ENCODE results near the gene EDDM13. TPM values are rescaled to one million over a fixed set of nuclear protein-coding genes. Genes with fewer than 3 reads are reported as not detected.

EDDM13 gene
- total and polyA plus RNA-seq, 2 of the 13 experiments (the other 11 are each of a cell fraction or from before 2014, with no cell fraction given): not detected

DNA sequence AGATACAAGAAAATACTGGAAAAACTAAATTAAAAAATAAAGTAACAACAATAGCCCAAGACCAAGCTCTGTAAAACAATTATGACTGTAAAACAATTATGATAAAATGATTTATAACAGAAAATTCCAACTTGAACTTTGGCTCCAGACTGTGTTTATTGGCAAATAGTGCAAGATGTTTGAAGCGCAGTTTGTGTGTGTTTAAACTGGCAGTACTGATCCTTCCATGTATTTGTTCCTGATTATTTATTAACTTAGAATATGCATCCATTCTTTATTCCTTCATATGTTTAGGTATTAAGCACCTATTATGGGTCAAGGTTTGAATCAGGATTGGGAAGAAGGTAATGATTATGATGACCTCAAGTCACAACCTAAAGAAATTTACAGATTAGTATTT, 83.0 kb downstream of the EDDM13 start (continued):
- TF ChIP-seq, protein P1, sequence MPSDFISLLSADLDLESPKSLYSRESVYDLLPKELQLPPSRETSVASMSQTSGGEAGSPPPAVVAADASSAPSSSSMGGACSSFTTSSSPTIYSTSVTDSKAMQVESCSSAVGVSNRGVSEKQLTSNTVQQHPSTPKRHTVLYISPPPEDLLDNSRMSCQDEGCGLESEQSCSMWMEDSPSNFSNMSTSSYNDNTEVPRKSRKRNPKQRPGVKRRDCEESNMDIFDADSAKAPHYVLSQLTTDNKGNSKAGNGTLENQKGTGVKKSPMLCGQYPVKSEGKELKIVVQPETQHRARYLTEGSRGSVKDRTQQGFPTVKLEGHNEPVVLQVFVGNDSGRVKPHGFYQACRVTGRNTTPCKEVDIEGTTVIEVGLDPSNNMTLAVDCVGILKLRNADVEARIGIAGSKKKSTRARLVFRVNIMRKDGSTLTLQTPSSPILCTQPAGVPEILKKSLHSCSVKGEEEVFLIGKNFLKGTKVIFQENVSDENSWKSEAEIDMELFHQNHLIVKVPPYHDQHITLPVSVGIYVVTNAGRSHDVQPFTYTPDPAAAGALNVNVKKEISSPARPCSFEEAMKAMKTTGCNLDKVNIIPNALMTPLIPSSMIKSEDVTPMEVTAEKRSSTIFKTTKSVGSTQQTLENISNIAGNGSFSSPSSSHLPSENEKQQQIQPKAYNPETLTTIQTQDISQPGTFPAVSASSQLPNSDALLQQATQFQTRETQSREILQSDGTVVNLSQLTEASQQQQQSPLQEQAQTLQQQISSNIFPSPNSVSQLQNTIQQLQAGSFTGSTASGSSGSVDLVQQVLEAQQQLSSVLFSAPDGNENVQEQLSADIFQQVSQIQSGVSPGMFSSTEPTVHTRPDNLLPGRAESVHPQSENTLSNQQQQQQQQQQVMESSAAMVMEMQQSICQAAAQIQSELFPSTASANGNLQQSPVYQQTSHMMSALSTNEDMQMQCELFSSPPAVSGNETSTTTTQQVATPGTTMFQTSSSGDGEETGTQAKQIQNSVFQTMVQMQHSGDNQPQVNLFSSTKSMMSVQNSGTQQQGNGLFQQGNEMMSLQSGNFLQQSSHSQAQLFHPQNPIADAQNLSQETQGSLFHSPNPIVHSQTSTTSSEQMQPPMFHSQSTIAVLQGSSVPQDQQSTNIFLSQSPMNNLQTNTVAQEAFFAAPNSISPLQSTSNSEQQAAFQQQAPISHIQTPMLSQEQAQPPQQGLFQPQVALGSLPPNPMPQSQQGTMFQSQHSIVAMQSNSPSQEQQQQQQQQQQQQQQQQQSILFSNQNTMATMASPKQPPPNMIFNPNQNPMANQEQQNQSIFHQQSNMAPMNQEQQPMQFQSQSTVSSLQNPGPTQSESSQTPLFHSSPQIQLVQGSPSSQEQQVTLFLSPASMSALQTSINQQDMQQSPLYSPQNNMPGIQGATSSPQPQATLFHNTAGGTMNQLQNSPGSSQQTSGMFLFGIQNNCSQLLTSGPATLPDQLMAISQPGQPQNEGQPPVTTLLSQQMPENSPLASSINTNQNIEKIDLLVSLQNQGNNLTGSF (CRISPR knock-in tag; IDR thresholded peaks at IDR 0.05): no peak
- TF ChIP-seq, protein P2, sequence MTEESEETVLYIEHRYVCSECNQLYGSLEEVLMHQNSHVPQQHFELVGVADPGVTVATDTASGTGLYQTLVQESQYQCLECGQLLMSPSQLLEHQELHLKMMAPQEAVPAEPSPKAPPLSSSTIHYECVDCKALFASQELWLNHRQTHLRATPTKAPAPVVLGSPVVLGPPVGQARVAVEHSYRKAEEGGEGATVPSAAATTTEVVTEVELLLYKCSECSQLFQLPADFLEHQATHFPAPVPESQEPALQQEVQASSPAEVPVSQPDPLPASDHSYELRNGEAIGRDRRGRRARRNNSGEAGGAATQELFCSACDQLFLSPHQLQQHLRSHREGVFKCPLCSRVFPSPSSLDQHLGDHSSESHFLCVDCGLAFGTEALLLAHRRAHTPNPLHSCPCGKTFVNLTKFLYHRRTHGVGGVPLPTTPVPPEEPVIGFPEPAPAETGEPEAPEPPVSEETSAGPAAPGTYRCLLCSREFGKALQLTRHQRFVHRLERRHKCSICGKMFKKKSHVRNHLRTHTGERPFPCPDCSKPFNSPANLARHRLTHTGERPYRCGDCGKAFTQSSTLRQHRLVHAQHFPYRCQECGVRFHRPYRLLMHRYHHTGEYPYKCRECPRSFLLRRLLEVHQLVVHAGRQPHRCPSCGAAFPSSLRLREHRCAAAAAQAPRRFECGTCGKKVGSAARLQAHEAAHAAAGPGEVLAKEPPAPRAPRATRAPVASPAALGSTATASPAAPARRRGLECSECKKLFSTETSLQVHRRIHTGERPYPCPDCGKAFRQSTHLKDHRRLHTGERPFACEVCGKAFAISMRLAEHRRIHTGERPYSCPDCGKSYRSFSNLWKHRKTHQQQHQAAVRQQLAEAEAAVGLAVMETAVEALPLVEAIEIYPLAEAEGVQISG (CRISPR knock-in tag; IDR thresholded peaks at IDR 0.05): no peak
- TF ChIP-seq, protein P3, sequence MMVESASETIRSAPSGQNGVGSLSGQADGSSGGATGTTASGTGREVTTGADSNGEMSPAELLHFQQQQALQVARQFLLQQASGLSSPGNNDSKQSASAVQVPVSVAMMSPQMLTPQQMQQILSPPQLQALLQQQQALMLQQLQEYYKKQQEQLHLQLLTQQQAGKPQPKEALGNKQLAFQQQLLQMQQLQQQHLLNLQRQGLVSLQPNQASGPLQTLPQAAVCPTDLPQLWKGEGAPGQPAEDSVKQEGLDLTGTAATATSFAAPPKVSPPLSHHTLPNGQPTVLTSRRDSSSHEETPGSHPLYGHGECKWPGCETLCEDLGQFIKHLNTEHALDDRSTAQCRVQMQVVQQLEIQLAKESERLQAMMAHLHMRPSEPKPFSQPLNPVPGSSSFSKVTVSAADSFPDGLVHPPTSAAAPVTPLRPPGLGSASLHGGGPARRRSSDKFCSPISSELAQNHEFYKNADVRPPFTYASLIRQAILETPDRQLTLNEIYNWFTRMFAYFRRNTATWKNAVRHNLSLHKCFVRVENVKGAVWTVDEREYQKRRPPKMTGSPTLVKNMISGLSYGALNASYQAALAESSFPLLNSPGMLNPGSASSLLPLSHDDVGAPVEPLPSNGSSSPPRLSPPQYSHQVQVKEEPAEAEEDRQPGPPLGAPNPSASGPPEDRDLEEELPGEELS (CRISPR knock-in tag; IDR thresholded peaks at IDR 0.05): peak; percentile 59
- TF ChIP-seq KLF16 (CRISPR knock-in tag; IDR thresholded peaks at IDR 0.05) (no peak), WIZ (CRISPR knock-in tag; IDR thresholded peaks at IDR 0.05) (no peak), HMG20A (CRISPR knock-in tag; IDR thresholded peaks at IDR 0.05; ENCODE audit: borderline replicate concordance) (0 out of 2 replicates have a peak, but pooled peaks have one; percentile 13), STAT5B (CRISPR knock-in tag; IDR thresholded peaks at IDR 0.05) (no peak), NR2F6 (IDR thresholded peaks at IDR 0.05) (peak; percentile 59), NR2F6 (CRISPR knock-in tag; IDR thresholded peaks at IDR 0.05) (0 out of 2 replicates have a peak, but pooled peaks have one; percentile 22), PHF21A (CRISPR knock-in tag; IDR thresholded peaks at IDR 0.05) (peak; percentile 22; the same call in 1 of the 2 replicates), ZNF329 (CRISPR knock-in tag; IDR thresholded peaks at IDR 0.05; ENCODE audit: low read depth) (no peak), ZNF496 (CRISPR knock-in tag; IDR thresholded peaks at IDR 0.05; ENCODE audit: insufficient replicate concordance) (no peak), ZNF367 (CRISPR knock-in tag; IDR thresholded peaks at IDR 0.05; ENCODE audit: borderline replicate concordance) (no peak), HNF4A (CRISPR knock-in tag; IDR thresholded peaks at IDR 0.05) (peak; percentile 87)
- TF ChIP-seq, protein P4, sequence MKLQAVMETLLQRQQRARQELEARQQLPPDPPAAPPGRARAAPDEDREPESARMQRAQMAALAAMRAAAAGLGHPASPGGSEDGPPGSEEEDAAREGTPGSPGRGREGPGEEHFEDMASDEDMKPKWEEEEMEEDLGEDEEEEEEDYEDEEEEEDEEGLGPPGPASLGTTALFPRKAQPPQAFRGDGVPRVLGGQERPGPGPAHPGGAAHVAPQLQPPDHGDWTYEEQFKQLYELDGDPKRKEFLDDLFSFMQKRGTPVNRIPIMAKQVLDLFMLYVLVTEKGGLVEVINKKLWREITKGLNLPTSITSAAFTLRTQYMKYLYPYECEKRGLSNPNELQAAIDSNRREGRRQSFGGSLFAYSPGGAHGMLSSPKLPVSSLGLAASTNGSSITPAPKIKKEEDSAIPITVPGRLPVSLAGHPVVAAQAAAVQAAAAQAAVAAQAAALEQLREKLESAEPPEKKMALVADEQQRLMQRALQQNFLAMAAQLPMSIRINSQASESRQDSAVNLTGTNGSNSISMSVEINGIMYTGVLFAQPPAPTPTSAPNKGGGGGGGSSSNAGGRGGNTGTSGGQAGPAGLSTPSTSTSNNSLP (IDR thresholded peaks at IDR 0.05; ENCODE audit: low read depth, low read length): peak; percentile 77; the same call in 1 of the 2 replicates
